ENCODE measurements around the gene SEMA7A. TPM values are rescaled to one million over a fixed set of nuclear protein-coding genes. Genes with fewer than 3 reads are reported as not detected.
A peak's percentile ranks its signal among the peaks of the same experiment; 100 is the strongest.

SEMA7A gene
- total RNA-seq, 2 donors from 2014 or later: 8.1 to 8.2 TPM

GRCh38 chr15:74397239-74398068 lies 36.3 kb downstream of the SEMA7A start:
- Mint-ChIP-seq H3K27ac (no peak overlapping the region), H3K27me3 (ENCODE audit: insufficient read depth) (peaks cover 6% of the 10 kb centered on the region)
- H3K9ac ChIP-seq (ENCODE audit: extremely low read depth, low read length, poor library complexity, severe bottlenecking): no peak overlapping the region

GRCh38 chr15:74396445-74397238 lies 37.1 kb downstream of the SEMA7A start:
- H3K36me3 Mint-ChIP-seq (ENCODE audit: low read depth): no peaks in the 10 kb centered on the region
- H3K27ac ChIP-seq (ENCODE audit: low read depth, low read length): no peak overlapping the region
- H3K9me3 ChIP-seq (ENCODE audit: control insufficient read depth, low read length): no peaks in the 10 kb centered on the region
- no peak overlapping the region for H3K27ac Mint-ChIP-seq
- WGBS, 2 experiments (ENCODE audit: insufficient coverage in 1 of 2, insufficient read length in 1 of 2): 58 to 71% methylated on average over 7 to 9 of the region's 9 CpGs
- H3K9me3 Mint-ChIP-seq: no peaks in the 10 kb centered on the region
- no peaks in the 10 kb centered on the region for H3K36me3 ChIP-seq (ENCODE audit: control insufficient read depth, insufficient read depth, low read length)
- peaks cover 10% of the 10 kb centered on the region for H3K4me1 Mint-ChIP-seq
- H3K27me3 ChIP-seq (ENCODE audit: control insufficient read depth, insufficient read depth, low read length, poor library complexity, severe bottlenecking): no peaks in the 10 kb centered on the region
- H3K4me3 ChIP-seq (ENCODE audit: low read length): no peak overlapping the region
- TF ChIP-seq CTCF (conservative IDR thresholded peaks at IDR 0.05): peak; percentile 36
- no peak overlapping the region for H3K4me3 Mint-ChIP-seq
- peaks cover 6% of the 10 kb centered on the region for H3K27me3 Mint-ChIP-seq (ENCODE audit: insufficient read depth)
- H3K9ac ChIP-seq (ENCODE audit: extremely low read depth, low read length, poor library complexity, severe bottlenecking): no peak overlapping the region
- DNase-seq: peak; percentile 71
- H3K4me1 ChIP-seq (ENCODE audit: control insufficient read depth, insufficient read depth, low read length): peaks cover 5% of the 10 kb centered on the region

More at GRCh38 chr15:74397239-74398068, 36.3 kb downstream of the SEMA7A start:
- peaks cover 5% of the 10 kb centered on the region for H3K4me1 ChIP-seq (ENCODE audit: control insufficient read depth, insufficient read depth, low read length)
- no peak overlapping the region for H3K27ac ChIP-seq (ENCODE audit: low read depth, low read length)
- H3K4me3 ChIP-seq (ENCODE audit: low read length): no peak overlapping the region
- no peaks in the 10 kb centered on the region for H3K36me3 ChIP-seq (ENCODE audit: control insufficient read depth, insufficient read depth, low read length)
- no peak for TF ChIP-seq CTCF (conservative IDR thresholded peaks at IDR 0.05)
- Mint-ChIP-seq H3K36me3 (ENCODE audit: low read depth) (no peaks in the 10 kb centered on the region), H3K4me3 (no peak overlapping the region), H3K4me1 (peaks cover 10% of the 10 kb centered on the region), H3K9me3 (no peaks in the 10 kb centered on the region)
- WGBS, 2 experiments (ENCODE audit: insufficient coverage in 1 of 2, insufficient read length in 1 of 2): 89 to 100% methylated on average over 1 to 5 of the region's 6 CpGs
- H3K9me3 ChIP-seq (ENCODE audit: control insufficient read depth, low read length): no peaks in the 10 kb centered on the region
- no peak for DNase-seq
- H3K27me3 ChIP-seq (ENCODE audit: control insufficient read depth, insufficient read depth, low read length, poor library complexity, severe bottlenecking): no peaks in the 10 kb centered on the region

- peak overlapping the region; percentile 18 for H3K27ac Mint-ChIP-seq
- no peak overlapping the region for H3K27ac ChIP-seq (ENCODE audit: low read depth, low read length)
- H3K4me3 ChIP-seq (ENCODE audit: low read length): no peak overlapping the region
- DNase-seq: peak; percentile 60
- H3K9ac ChIP-seq (ENCODE audit: extremely low read depth, low read length, poor library complexity, severe bottlenecking): no peak overlapping the region
- peaks cover 9% of the 10 kb centered on the region for H3K4me1 Mint-ChIP-seq
- no peaks in the 10 kb centered on the region for H3K36me3 Mint-ChIP-seq (ENCODE audit: low read depth)
- no peaks in the 10 kb centered on the region for H3K36me3 ChIP-seq (ENCODE audit: control insufficient read depth, insufficient read depth, low read length)
- peaks cover 5% of the 10 kb centered on the region for H3K4me1 ChIP-seq (ENCODE audit: control insufficient read depth, insufficient read depth, low read length)
- WGBS, 2 experiments (ENCODE audit: insufficient coverage in 1 of 2, insufficient read length in 1 of 2): 84 to 89% methylated on average over 10 of the region's 10 CpGs
- no peaks in the 10 kb centered on the region for H3K9me3 Mint-ChIP-seq
- no peaks in the 10 kb centered on the region for H3K9me3 ChIP-seq (ENCODE audit: control insufficient read depth, low read length)
- peaks cover 6% of the 10 kb centered on the region for H3K27me3 Mint-ChIP-seq (ENCODE audit: insufficient read depth)
- H3K27me3 ChIP-seq (ENCODE audit: control insufficient read depth, insufficient read depth, low read length, poor library complexity, severe bottlenecking): no peaks in the 10 kb centered on the region
- H3K4me3 Mint-ChIP-seq: no peak overlapping the region
- no peak for TF ChIP-seq CTCF (conservative IDR thresholded peaks at IDR 0.05)
These were observed 37.7 kb downstream of the SEMA7A start for GRCh38 chr15:74396146-74396438.

Data from endodermal cell (in vitro differentiated cells).